DMS79 treated with DMSO at 0.1 percent for 48 hours (cell line): Measurements from ENCODE around the gene ANKUB1.

ENCODE experiments used
- DNase-seq: peaks from one replicate; lab custom pipeline; 2025; lab: John Stamatoyannopoulos, UW

ANKUB1 gene

DNA sequence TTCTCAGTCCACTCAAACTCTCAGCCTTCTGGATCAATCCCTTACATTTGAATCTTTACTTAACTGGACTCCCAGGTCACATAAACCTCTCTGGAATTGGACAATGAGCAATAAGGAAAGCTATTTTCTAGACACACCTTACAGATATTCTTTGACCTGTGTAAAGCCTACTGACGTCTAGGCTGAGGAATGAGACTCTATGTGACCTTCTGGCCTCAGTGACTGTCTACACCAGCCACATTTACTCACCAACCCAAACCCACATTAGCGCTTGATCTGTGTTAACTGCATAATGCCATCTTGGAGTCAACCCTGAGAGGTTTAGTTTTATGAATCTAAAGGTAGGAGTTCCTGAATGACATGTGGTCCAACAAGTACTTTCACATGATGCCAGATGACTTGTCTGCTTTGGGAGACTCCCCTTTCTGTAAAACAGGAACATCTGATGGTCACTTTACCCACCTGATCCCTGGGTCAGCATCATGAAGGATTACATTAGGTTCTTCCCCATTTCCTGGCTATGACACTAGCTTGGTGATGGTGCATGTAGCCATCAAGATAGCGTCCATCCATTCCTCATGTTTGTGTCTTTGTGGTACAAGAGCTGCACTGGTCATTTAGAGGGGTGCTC, 28.7 kb downstream of the ANKUB1 start:
- no peak for DNase-seq

DNA sequence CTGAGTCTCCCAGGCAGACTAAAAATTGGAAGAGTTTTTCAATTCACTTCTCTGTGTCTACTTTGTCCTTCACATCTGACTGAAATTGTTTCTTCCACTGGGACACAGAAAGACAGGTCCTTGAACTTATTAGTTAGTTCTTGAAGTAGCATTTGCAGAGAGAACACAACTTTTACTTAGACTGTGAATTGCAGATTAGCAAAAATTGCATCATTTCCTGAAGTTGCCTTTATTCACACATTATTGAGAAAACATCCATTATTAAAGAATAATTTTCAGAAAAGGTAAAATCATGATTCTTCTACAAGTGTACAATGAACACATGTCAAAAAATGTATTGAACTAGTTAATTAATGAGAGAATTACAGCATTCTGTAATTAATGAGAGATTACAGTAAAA, 38.6 kb downstream of the ANKUB1 start:
- DNase-seq, result no peak

DNA sequence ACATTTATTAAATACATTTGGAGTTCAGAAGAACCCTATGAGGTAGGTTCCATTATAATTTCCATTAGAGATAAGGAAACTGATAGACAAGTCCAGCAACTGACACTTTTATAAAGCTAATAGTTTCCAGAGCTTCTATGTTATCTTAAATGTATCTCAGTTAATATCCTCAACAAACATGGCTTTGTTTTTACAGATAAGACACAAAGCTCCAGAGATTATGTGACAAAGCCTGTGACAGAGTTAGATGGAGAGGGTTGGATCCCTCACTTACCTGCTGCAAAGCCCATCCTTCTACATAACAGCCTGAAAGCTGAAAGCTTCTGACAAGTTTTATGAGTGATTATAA, 39.6 kb downstream of the ANKUB1 start:
- DNase-seq, result no peak

DNA sequence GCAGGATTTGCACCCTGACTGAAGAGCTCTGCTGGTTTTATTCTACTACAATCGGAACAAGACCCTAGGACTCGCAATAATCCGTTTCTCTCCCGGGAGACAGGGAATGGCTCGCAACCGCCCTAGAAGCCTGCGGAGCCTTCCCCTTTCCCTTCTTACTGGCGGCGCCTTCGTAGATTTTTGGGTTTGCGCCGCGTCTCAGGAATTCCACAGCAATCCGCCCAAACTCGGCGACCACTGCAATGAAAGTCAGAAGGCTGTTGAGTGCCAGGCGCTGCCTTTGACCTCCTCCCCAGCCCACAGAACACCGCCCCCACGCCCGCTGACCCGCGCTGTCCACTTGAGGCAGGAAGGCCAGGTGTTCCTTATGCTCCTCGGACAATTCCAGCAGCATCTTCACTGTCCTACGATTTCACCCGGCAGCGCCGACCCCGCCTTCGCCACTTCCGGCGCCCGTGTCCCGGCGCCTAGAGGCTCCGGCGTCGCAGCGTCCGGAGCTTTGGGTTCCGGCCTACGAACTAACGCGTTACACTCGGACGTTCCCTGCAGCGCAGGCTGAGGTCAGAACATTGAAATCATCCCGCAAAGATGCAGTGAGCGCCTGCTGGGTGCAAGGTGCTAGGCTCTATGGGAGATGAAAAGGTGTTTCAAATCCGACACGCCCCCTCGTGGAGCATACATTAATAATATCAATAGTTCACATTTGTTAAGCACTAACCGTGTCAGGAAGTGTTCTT, 40.1 kb downstream of the ANKUB1 start, which contains the start of gene COMMD2:
TSS of gene COMMD2 (minus strand) at position 439 of the 737 bp plus-strand sequence. CDS start at position 394, 45 bp downstream.
- DNase-seq, result peak; percentile 74

DNA sequence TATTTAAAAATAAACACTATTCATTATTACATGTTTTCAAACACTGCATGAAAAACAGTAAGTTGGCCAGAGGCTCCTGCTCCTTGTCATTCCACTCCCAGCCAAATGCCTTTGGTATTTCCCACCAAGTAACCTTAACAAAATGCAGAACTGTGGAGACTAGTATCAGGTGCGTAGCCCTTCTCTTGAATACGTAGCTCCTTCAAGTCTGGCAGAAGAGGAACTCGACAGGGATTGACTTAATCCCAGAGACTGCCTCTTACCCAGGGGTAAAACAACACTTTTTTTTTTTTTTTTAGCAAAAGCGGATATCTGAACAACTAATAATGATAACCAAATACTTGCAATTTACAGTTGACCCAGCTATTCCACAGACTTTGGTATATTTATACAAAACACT, 40.8 kb downstream of the ANKUB1 start:
- DNase-seq, result no peak

DNA sequence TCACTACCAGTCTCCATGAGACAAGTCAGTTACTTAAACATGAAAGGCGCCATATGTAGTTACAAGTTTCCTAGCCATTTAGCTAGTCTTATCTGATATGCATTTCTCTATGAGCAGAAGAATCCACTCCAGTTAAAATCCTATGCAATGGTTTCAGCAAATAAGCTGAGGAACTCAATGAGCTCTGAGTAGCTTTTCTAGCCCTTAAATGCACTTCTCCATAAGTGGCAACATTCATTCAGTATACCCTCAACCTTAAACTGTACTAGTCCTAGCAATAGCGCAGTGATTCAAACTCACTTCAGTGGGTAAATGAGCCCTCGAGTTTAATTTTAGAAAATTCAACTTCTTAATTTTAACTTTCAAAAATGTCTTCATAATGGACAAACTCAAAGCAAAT, 47.7 kb downstream of the ANKUB1 start:
- DNase-seq, result no peak

DNA sequence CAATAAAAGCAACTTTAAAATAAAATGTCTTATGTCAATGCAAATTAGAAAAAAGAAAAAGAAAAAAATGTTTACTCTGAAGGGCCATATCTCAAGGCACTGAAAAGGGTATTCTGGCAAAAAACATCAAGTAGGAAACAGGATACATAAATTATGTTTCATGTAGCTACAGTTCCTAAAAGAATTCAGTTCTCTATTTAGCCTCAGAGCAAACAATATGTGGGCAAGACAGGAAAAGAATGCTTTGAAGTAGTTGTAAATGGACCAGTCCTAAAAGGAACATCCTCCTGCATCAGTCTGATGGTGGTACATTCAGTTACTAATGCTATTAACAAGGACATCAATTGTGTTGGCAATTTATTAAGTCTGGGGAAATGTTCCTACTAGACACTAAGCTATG, 48.2 kb downstream of the ANKUB1 start:
- no peak for DNase-seq

DNA sequence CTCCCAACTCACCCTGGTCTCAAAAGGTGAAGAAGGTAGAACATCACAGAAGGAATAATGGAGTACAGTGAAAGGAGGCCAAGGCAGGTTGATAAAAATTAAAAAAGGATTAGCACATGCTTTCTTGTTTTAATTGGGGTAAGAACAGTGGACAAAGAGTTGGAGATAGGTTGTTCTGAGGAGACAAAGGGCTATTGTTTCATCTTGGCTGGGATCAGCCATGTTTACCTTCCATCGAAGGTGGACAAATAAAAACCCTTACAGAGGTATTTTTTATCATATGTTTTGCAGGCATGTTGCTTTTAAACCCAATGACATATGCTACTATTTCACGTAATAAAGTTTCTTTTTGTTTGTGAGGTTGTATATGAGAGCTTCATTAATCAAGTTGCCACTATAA, 53.0 kb downstream of the ANKUB1 start:
- DNase-seq, result no peak

DNA sequence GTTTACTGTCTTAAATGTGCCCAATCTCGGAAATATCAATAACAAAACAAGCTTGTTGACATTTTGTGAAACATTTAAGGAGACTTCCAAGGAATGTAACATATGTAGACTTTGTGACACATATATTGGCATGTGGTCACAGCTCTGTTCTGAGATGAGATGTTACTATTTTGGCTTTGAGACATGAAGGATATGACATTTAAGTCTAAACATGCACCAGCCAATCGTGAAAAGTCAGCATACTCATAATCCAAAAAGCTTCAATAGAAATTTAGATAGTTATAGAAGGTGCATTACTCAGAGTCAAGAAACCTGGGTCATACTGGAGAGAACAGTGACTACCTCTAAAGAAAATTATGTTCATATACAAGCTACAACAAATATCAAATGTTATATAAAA, 53.5 kb downstream of the ANKUB1 start:
- no peak for DNase-seq

DNA sequence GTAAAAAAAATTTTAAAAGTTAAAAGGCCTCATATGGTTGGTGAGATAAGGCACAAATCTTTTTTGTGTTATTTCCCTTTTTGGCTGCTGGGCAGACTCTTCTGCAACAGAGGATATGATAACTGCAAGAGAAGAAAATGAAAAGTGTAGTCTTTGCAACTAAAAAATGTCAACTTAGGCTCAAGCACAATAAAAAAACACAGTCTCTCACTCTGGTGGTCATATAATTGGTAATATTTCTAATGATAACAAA, 55.5 kb downstream of the ANKUB1 start:
- DNase-seq, result no peak

DNA sequence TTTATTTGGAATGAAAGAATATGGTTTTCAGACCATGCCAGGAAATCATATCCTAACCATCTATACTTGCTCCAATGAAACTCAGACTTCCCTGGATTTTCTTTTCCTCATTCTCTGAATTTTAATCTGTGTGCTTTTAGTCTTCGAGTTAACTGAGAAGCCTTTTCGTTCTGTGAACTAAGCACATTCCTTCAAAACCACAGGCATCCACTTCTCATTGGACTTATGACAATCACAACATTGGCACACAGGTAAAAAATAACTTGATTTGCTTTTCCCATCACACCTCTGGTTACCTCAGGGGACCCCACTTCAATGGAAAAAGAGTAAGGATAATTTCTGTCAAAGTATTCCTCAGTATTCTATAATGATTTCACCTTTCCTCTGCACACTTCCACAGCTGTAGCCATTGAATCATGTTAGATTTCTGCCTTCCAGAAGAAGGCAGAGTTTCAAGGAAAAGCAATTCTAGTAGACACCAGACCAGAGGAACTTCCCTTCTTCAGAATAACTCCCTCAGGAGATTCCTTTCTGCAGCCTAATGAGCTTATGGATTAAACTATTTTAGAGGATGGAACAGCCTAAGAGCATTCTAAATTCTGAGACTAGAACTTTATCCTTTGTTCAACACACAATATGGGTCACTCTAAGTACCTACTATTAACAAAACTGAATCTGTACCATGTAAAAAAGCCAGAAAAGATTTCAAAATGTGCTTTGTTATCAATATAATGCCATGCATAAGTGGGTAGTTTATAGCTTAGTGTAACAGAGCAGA, 56.0 kb downstream of the ANKUB1 start:
- peak; percentile 36 for DNase-seq

DNA sequence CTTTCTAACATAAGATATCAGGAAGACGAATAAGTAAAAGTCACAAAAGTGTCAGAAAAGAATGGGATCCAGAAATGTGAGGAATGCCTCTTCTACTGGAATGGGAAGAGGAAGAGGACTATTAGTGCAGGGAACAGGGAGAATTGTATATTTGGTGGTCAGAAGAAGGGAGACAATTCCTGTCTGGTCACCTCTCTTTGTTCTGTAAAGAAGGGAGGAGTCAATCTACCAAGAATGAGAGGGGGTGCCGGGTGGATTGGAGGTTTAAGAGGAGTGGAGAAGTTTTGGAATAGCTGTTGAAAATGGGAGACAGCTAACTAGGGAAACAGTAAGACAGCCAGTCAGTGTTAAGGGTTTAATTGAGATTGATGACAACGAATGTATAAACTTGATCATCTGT, 60.1 kb downstream of the ANKUB1 start:
- DNase-seq, result no peak

DNA sequence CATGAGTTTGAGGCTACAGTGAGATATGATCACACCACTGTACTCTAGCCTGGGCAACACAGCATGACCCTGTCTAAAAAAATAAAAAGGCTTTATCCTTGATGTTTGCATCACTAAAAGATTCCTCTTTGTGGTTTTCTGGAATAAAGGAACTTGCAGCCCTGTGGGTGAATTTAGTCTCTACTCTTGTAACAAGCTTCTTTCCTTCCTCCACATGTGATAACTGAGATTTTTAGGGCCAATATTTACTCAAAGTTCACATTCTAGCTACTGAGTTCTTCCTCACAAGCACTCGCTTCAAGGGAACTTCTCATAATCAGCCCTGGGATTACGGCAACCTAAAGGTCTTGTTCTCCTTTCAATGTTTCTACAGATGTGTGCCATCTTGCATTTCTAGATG, 64.7 kb downstream of the ANKUB1 start:
- DNase-seq, result no peak

DNA sequence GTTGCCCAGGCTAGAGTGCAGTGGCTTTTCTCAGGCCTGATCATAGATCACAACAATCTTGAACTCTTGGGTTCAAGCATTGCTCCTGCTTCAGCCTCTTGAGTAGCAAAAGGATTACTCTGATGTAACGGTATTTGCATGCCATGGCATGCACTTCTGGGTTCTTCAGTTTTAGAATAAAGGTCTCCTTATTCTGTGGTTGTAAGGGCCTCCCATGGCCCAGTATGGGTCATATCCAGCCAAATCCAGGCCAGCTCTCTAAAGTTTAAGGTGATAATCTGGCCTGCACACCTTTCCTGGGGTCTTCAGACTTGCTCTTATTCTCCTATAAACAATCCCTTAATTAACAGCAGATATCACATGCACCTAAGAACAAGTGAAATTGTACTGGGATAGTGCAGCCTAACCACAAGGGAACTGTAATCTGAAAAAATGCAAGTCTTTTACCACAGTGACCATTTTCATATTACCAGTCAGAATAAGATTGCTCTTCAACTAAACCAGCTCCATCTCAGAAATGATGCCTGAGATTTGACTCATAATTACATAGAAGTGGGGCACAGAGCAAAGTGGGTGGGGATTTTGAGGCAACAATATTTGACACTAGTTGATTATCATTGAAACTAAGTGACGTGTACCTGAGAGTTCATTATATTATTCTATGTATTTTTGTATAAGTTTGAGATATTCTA, 65.5 kb downstream of the ANKUB1 start:
- no peak for DNase-seq

DNA sequence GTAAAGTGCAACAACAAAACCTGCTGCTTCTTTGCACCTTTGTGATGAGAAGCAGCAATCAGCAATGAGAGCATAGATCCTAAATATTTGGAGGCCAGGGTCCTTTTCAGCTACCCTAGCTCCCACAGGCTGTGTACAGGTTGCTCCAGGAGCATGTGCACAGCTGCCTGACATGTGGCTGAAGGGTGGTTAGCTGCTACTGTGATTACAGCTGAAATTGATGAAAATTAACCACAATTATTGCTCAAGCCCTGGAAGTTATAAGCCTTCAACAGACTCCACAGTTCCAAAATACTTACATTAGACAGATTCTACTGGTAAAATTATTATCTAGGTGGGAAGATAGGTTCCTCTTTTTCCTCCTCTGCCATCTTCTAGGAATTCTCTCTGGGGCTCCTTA, 68.6 kb downstream of the ANKUB1 start:
- no peak for DNase-seq

DNA sequence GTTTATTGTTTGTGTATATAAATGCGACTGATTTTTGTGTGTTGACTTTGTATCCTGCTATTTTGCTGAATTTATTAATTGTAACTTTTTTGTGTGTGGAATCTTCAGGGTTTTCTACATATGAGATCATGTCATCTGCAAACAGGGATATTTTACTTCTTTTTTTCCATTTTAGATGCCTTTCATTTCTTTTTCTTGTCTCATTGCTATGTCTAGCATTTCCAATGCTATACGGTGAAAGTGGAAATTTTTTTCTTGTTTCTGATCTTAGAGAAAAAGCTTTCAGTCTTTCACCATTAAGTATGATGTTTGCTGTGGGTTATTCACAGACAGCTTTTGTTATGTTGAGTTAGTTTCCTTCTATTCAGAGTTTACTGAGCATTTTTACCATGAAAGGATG, 71.4 kb downstream of the ANKUB1 start:
- no peak for DNase-seq

DNA sequence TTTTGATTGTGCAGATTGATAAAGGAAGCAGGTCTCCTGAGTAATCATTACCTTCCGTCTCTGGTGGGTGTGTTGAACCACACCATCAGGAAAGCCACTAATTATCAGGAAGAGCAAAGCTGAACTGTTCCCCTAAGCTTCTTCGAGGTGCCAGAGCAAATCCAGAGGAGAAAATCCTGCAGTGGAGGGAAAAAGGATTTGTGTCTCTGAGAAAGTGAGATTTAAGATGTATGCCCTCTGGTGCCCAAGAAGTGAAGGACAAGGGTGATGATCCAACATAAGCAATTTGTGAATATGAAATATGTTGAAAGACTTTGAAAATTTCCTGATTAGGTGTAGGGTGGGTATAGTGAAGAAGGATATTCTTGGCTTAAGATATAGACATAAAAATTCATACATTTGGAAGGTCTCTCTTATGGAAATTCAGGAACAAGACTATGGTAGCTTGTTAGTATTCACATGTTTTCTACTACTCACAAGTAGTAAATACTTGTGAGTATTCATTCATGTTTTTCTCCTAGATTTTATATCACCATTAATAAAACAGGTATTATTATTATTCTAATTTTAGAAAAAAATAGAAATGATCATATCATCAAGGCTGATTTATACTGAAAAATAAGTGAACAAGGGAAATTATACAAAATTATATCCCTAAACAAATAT, 74.8 kb downstream of the ANKUB1 start:
- peak; percentile 17 for DNase-seq

DNA sequence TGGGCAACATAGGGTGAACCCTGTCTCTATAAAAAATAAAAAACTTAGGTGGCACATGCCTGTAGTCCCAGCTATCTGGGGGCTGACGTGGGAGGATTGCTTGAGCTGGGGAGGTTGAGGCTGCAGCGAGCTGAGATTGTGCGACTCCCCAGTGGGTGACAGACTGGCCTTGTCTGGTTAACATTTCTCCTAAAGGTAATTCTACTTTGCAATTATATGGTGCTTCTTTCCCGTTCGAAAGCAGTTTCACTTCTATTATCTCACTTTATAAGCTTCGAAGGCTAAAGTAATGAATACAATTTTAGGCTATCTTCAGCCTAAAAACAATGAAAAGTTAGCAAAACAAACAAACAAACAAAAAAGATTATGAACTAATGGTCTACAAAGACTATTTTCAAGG, 75.4 kb downstream of the ANKUB1 start:
- no peak for DNase-seq

DNA sequence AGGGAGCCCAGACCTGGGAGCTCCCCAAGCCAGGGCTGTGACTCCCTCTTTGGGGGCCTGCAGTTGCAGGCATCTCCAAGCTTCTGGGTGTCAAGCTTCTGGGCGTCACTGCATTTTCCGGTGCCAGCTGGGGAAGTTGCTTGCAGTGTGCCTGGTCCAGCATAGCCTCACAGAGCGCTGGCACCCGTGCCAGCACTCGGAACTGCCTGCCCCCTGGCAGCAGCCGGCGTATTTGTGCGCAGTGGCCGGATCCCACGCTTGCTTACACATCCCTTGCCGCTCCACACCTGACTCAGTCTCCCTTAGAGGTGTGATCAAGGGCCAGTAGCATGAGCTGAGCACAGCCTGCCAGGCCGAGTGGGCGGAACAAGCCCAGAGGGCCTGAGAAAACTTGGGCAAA, 77.1 kb downstream of the ANKUB1 start:
- no peak for DNase-seq

DNA sequence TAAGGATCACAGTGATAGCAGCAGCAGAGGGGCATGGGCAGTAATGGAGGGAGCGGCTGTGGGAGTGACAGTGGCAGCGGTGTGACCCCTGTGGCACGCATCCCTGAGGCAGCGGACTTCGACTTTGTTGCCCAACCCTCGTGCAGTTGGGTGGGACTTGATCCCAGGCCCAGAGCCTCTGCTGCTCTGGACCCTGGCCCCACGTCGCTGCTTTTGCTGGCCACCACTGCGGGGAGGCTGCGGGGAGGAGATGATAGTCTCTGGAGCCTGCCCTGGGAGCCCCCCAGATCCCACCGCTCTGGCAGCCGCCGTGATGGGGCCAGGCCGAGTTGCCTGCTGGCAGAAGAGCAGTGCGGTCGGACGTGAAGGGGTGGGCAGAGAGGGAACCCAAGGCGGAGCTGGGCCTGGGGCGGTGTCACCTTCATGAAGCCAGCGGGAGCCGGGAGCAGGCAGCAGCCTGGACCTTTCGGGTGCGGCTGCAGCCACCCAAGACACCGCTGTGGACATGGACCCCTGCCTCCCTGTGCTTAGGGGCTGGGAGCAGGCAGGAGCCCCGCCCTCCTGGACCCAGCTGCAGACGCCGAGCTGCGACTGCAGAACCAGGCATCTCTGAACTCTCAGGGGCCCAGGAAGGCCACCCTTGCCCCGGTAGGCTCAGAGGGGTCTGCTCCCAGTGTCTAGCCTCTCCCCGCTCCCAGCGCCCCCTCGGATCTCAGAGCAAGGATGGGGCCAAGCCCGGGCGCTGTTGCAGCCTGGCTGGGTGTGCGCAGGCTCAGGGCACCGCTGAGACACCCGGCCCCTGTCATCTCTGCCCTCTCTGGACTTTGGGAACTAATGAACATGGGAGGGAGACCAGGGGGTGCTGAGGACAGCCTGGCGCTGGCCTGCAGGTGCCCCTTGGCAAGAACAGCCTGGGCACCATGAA, 78.4 kb downstream of the ANKUB1 start:
- DNase-seq, result no peak
